Natural killer cell (primary cell): ENCODE results near the gene MDFI. TPM values are rescaled to one million over a fixed set of nuclear protein-coding genes. Genes with fewer than 3 reads are reported as not detected.
A peak's percentile ranks its signal among the peaks of the same experiment; 100 is the strongest.

Source experiments
- ATAC-seq, 3 donors: fragments of 150-1000 bp in 2 of 3; fragments of 200-7000 bp in 1 of 3; cut with Tn5 transposase; 1 replicate in 1 of 3; 2 replicates in 2 of 3; pipeline ENCODE4 v1.10.0; 2021; ENCODE audit warnings: mild to moderate bottlenecking in 2 of 3, moderate library complexity in 2 of 3
- DNase-seq, 2 donors: peaks; one replicate each; pipeline versions ENCODE4 v3.0.0 to v3.0.0-alpha.2; 2013 to 2021; ENCODE audit warnings: mixed read lengths in 1 of 2
- H3K27ac ChIP-seq: one replicate; pipeline ENCODE4 v1.5.1; 2013; ENCODE audit warnings: mild to moderate bottlenecking, low read length
- H3K27me3 ChIP-seq: one replicate; pipeline ENCODE4 v1.6.1; 2013; ENCODE audit warnings: low read length; ENCODE audit not compliant: control insufficient read depth, insufficient read depth
- H3K36me3 ChIP-seq: one replicate; pipeline ENCODE4 v1.6.1; 2013; ENCODE audit warnings: low read length; ENCODE audit not compliant: control insufficient read depth, insufficient read depth
- H3K4me1 ChIP-seq: one replicate; pipeline ENCODE4 v1.6.1; 2013; ENCODE audit warnings: low read length; ENCODE audit not compliant: control insufficient read depth, insufficient read depth
- H3K4me3 ChIP-seq: one replicate; pipeline ENCODE4 v1.5.1; 2013; ENCODE audit warnings: low read length
- H3K9me3 ChIP-seq: one replicate; pipeline ENCODE4 v1.6.1; 2013; ENCODE audit warnings: low read length; ENCODE audit not compliant: control insufficient read depth, insufficient read depth
- H3K27ac Mint-ChIP-seq, 2 donors: one replicate each; pipeline ENCODE4 v1.8.0; 2022; ENCODE audit warnings: mild to moderate bottlenecking in 2 of 2, mixed read lengths in 2 of 2, moderate library complexity in 1 of 2
- H3K27me3 Mint-ChIP-seq, 2 donors: one replicate each; pipeline ENCODE4 v1.8.0; 2022; ENCODE audit warnings: low read depth in 2 of 2, mixed read lengths in 2 of 2
- H3K36me3 Mint-ChIP-seq: one replicate; pipeline ENCODE4 v1.8.0; 2022; ENCODE audit warnings: mixed read lengths
- H3K4me1 Mint-ChIP-seq, 2 donors: one replicate each; pipeline ENCODE4 v1.8.0; 2022; ENCODE audit warnings: mixed read lengths in 2 of 2
- H3K4me3 Mint-ChIP-seq: one replicate; pipeline ENCODE4 v1.8.0; 2022; ENCODE audit warnings: mild to moderate bottlenecking, moderate library complexity, mixed read lengths
- H3K9me3 Mint-ChIP-seq, 2 donors: one replicate each; pipeline ENCODE4 v1.8.0; 2022; ENCODE audit warnings: mixed read lengths in 2 of 2
- CTCF ChIP-seq: fragments of 200-600 bp; IDR thresholded peaks from one replicate; pipeline ENCODE4 v1.8.0; 2022; ENCODE audit warnings: antibody characterized with exemption
- WGBS: methylation state at CpG from one replicate; pipeline ENCODE4 v1.1.7; 2013; ENCODE audit warnings: missing lambda C conversion rate; ENCODE audit not compliant: insufficient coverage; 5-methylcytosine and 5-hydroxymethylcytosine counted together
- intact Hi-C: fragments of 100-400 bp; cut with micrococcal nuclease; formaldehyde crosslinking; loops from one replicate; pipeline ENCODE4 v1.14.2; 2022
- total RNA-seq, 4 donors: library from RNA; stranded (reverse); fragments of 120-200 nt in 1 of 4; gene quantifications; one replicate each; pipeline versions ENCODE4 v1.2.3 to v1.2.4, GENCODE V29; 2013 to 2022

MDFI gene
- total RNA-seq, 3 donors from 2014 or later (not counting 1 experiment from before 2014, with no cell fraction given) = not detected

GRCh38 chr6:41633056-41633634 is 5.1 kb upstream of the MDFI start:
- Histone ChIP-seq H3K4me3 (no peak overlapping the region), H3K4me1 (peaks cover 22% of the 10 kb centered on the region), H3K36me3 (no peaks in the 10 kb centered on the region), H3K9me3 (no peaks in the 10 kb centered on the region), H3K27me3 (peaks cover 13% of the 10 kb centered on the region), H3K27ac (no peak overlapping the region)
- WGBS = 83% methylated on average over 2 of the region's 2 CpGs
- ATAC-seq (no peak), DNase-seq (no peak)
- intact Hi-C loops = no loop called here
- Mint-ChIP-seq H3K4me3 (no peak overlapping the region), H3K9me3 (no peaks in the 10 kb centered on the region), H3K36me3 (no peaks in the 10 kb centered on the region), H3K4me1 (peaks cover 0 to 18% of the 10 kb centered on the region in 2 donors), H3K27ac (no peak overlapping the region), H3K27me3 (peaks cover 24 to 29% of the 10 kb centered on the region in 2 donors)
- no peak for TF ChIP-seq CTCF

DNA sequence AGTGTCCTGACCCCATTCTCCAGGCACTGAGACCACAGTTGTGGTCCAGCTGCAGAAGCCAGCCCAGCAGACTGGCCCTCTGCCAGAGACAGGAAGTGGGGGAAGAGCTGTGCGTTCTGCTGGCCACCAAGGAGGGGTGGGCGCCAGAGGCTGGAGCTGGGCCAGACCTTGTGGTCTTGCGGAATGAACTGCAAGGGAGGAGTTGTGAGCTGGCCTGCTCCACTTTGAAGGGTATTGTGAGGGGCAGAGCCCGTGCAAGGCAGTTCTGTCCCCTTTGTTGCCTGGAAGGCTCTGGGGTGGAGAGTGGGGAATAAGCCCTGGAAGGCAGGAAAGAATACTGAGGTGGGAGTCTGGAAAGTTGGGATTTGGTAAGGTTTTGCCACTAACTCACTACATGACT is 3.6 kb upstream of the MDFI start:
- no peak overlapping the region for H3K27ac Mint-ChIP-seq
- peaks cover 22% of the 10 kb centered on the region for H3K4me1 ChIP-seq
- H3K9me3 Mint-ChIP-seq = no peaks in the 10 kb centered on the region
- peaks cover 0 to 19% of the 10 kb centered on the region in 2 donors for H3K4me1 Mint-ChIP-seq
- H3K4me3 Mint-ChIP-seq = no peak overlapping the region
- no peak overlapping the region for H3K27ac ChIP-seq
- peaks cover 30 to 42% of the 10 kb centered on the region in 2 donors for H3K27me3 Mint-ChIP-seq
- 18% methylated on average over 4 of the region's 4 CpGs for WGBS
- H3K9me3 ChIP-seq = no peaks in the 10 kb centered on the region
- H3K27me3 ChIP-seq = peaks cover 22% of the 10 kb centered on the region
- no peak overlapping the region for H3K4me3 ChIP-seq
- ATAC-seq (peak in 1 of 3 donors; percentile 20), DNase-seq (no peak)
- intact Hi-C loops = no loop called here
- no peaks in the 10 kb centered on the region for H3K36me3 ChIP-seq
- no peak for TF ChIP-seq CTCF
- no peaks in the 10 kb centered on the region for H3K36me3 Mint-ChIP-seq

GRCh38 chr6:41635365-41635764 is 2.9 kb upstream of the MDFI start:
- H3K9me3 Mint-ChIP-seq = no peaks in the 10 kb centered on the region
- intact Hi-C loops = no loop called here
- TF ChIP-seq CTCF = no peak
- no peak overlapping the region for H3K27ac ChIP-seq
- peaks cover 25% of the 10 kb centered on the region for H3K27me3 ChIP-seq
- DNase-seq (no peak), ATAC-seq (no peak)
- WGBS = 65% methylated on average over 6 of the region's 6 CpGs
- no peak overlapping the region for H3K27ac Mint-ChIP-seq
- no peak overlapping the region for H3K4me3 Mint-ChIP-seq
- no peaks in the 10 kb centered on the region for H3K36me3 Mint-ChIP-seq
- H3K27me3 Mint-ChIP-seq = peaks cover 37 to 49% of the 10 kb centered on the region in 2 donors
- H3K36me3 ChIP-seq = no peaks in the 10 kb centered on the region
- no peaks in the 10 kb centered on the region for H3K9me3 ChIP-seq
- H3K4me1 Mint-ChIP-seq = peaks cover 0 to 19% of the 10 kb centered on the region in 2 donors
- no peak overlapping the region for H3K4me3 ChIP-seq
- H3K4me1 ChIP-seq = peaks cover 22% of the 10 kb centered on the region

- H3K27ac ChIP-seq = no peak overlapping the region
- no peaks in the 10 kb centered on the region for H3K9me3 Mint-ChIP-seq
- no peaks in the 10 kb centered on the region for H3K36me3 ChIP-seq
- TF ChIP-seq CTCF = no peak
- H3K4me1 ChIP-seq = peaks cover 22% of the 10 kb centered on the region
- H3K36me3 Mint-ChIP-seq = no peaks in the 10 kb centered on the region
- H3K9me3 ChIP-seq = no peaks in the 10 kb centered on the region
- H3K27ac Mint-ChIP-seq = no peak overlapping the region
- no peak overlapping the region for H3K4me3 ChIP-seq
- DNase-seq (no peak), ATAC-seq (no peak)
- peaks cover 25% of the 10 kb centered on the region for H3K27me3 ChIP-seq
- H3K27me3 Mint-ChIP-seq = peaks cover 50 to 56% of the 10 kb centered on the region in 2 donors
- H3K4me1 Mint-ChIP-seq = peaks cover 0 to 19% of the 10 kb centered on the region in 2 donors
- WGBS = 76% methylated on average over 31 of the region's 31 CpGs
- intact Hi-C loops = no loop called here
- peak overlapping the region; percentile 45 for H3K4me3 Mint-ChIP-seq
Measured at GRCh38 chr6:41636833-41637193, 1.5 kb upstream of the MDFI start.
